Parathyroid adenoma (tissue), 2 donors: ENCODE data around the gene SCARB2.
A peak's percentile ranks its signal among the peaks of the same experiment; 100 is the strongest.

Experiments
- H2AFZ ChIP-seq: fragments of 300-600 bp; sonication (generic); one replicate; pipeline ENCODE4 v1.7.0; 2017; ENCODE audit warnings: antibody characterized with exemption, mild to moderate bottlenecking
- H3K27ac ChIP-seq: fragments of 300-600 bp; sonication (generic); one replicate; pipeline ENCODE4 v1.7.0; 2017
- H3K27me3 ChIP-seq: fragments of 300-600 bp; sonication (generic); one replicate; pipeline ENCODE4 v1.7.0; 2017; ENCODE audit warnings: low read length; ENCODE audit not compliant: control insufficient read depth, insufficient read depth
- H3K36me3 ChIP-seq: fragments of 300-600 bp; sonication (generic); one replicate; pipeline ENCODE4 v1.7.0; 2017; ENCODE audit warnings: low read length; ENCODE audit not compliant: control insufficient read depth, insufficient read depth
- H3K4me1 ChIP-seq: fragments of 300-600 bp; sonication (generic); one replicate; pipeline ENCODE4 v1.7.0; 2017; ENCODE audit warnings: control low read depth
- H3K4me2 ChIP-seq: fragments of 300-600 bp; sonication (generic); one replicate; pipeline ENCODE4 v1.7.0; 2017; ENCODE audit warnings: low read length
- H3K4me3 ChIP-seq: fragments of 300-600 bp; sonication (generic); one replicate; pipeline ENCODE4 v1.7.0; 2017; ENCODE audit warnings: low read depth, low read length
- H3K79me2 ChIP-seq: fragments of 300-600 bp; sonication (generic); one replicate; pipeline ENCODE4 v1.7.0; 2017; ENCODE audit warnings: control low read depth
- H3K9ac ChIP-seq: fragments of 300-600 bp; sonication (generic); one replicate; pipeline ENCODE4 v1.7.0; 2017; ENCODE audit warnings: mild to moderate bottlenecking
- H3K9me3 ChIP-seq: fragments of 300-600 bp; sonication (generic); one replicate; pipeline ENCODE4 v1.7.0; 2017; ENCODE audit warnings: low read length; ENCODE audit not compliant: control insufficient read depth
- CTCF ChIP-seq: fragments of 300-600 bp; sonication (generic); IDR thresholded peaks from one replicate; pipeline ENCODE4 v1.7.0; 2017; ENCODE audit warnings: antibody characterized with exemption, mild to moderate bottlenecking
- donor health status: primary hyperparathyroidism.

Gene SCARB2

GRCh38 chr4:76148142-76148865 lies 65.3 kb downstream of the SCARB2 start, which contains the start of gene NUP54:
Gene NUP54 (minus strand): TSS chr4:76148397. CDS start chr4:76148374, 23 bp downstream.
- H3K27me3 ChIP-seq = no peaks in the 10 kb centered on the region
- peak within 1 kb of the TSS; percentile 81 for H3K4me2 ChIP-seq
- H3K4me3 ChIP-seq = peak within 1 kb of the TSS; percentile 89
- H3K9me3 ChIP-seq = no peaks in the 10 kb centered on the region
- H3K79me2 ChIP-seq = peaks cover 9% of the 10 kb centered on the region
- peak within 1 kb of the TSS; percentile 88 for H2AFZ ChIP-seq
- no peaks in the 10 kb centered on the region for H3K36me3 ChIP-seq
- H3K9ac ChIP-seq = peak within 1 kb of the TSS; percentile 61
- H3K27ac ChIP-seq = peak within 1 kb of the TSS; percentile 79
- peaks cover 3% of the 10 kb centered on the region for H3K4me1 ChIP-seq
- no peak for TF ChIP-seq CTCF

- H3K36me3 ChIP-seq = no peaks in the 10 kb centered on the region
- H3K27ac ChIP-seq = peak overlapping the region; percentile 79
- no peaks in the 10 kb centered on the region for H3K27me3 ChIP-seq
- H2AFZ ChIP-seq = peak overlapping the region; percentile 88
- H3K4me2 ChIP-seq = peak overlapping the region; percentile 81
- peaks cover 3% of the 10 kb centered on the region for H3K4me1 ChIP-seq
- no peak for TF ChIP-seq CTCF
- peaks cover 9% of the 10 kb centered on the region for H3K79me2 ChIP-seq
- peak overlapping the region; percentile 61 for H3K9ac ChIP-seq
- H3K4me3 ChIP-seq = peak overlapping the region; percentile 89
- H3K9me3 ChIP-seq = no peaks in the 10 kb centered on the region
Observed at GRCh38 chr4:76147454-76148141, 66.0 kb downstream of the SCARB2 start.

GRCh38 chr4:76144546-76144945 lies 69.1 kb downstream of the SCARB2 start:
- no peak overlapping the region for H3K27ac ChIP-seq
- no peak for TF ChIP-seq CTCF

GRCh38 chr4:76141241-76141640 lies 72.4 kb downstream of the SCARB2 start:
- no peak overlapping the region for H3K4me2 ChIP-seq
- H3K36me3 ChIP-seq = no peaks in the 10 kb centered on the region
- no peaks in the 10 kb centered on the region for H3K4me1 ChIP-seq

More at GRCh38 chr4:76144546-76144945, 69.1 kb downstream of the SCARB2 start:
- Histone ChIP-seq H3K36me3 (no peaks in the 10 kb centered on the region), H2AFZ (no peak overlapping the region), H3K4me2 (no peak overlapping the region), H3K4me3 (no peak overlapping the region), H3K79me2 (peaks cover 11% of the 10 kb centered on the region), H3K27me3 (no peaks in the 10 kb centered on the region), H3K4me1 (peaks cover 3% of the 10 kb centered on the region), H3K9ac (no peak overlapping the region), H3K9me3 (no peaks in the 10 kb centered on the region)

More at GRCh38 chr4:76141241-76141640, 72.4 kb downstream of the SCARB2 start:
- Histone ChIP-seq H2AFZ (no peak overlapping the region), H3K27ac (no peak overlapping the region), H3K79me2 (peaks cover 2% of the 10 kb centered on the region), H3K9me3 (no peaks in the 10 kb centered on the region), H3K4me3 (no peak overlapping the region), H3K27me3 (no peaks in the 10 kb centered on the region), H3K9ac (no peak overlapping the region)
- no peak for TF ChIP-seq CTCF
